Hematopoietic multipotent progenitor cell treated with erythropoietin and hydrocortisone succinate and interleukin-3 and kit ligand, for 8 days (in vitro differentiated cells): ENCODE data around the gene CAPN15.

Source experiments
- DNase-seq: peaks from one replicate; pipeline ENCODE4 v3.0.0-alpha.2; 2015

Gene CAPN15

GRCh38 chr16:563072-563644, 35.6 kb downstream of the CAPN15 start:
- no peak for DNase-seq

- no peak for DNase-seq
Observed at GRCh38 chr16:564690-565418, 37.3 kb downstream of the CAPN15 start.

- DNase-seq = peak; percentile 46
Observed at GRCh38 chr16:565419-566330, 38.2 kb downstream of the CAPN15 start.

GRCh38 chr16:566475-567372, 39.2 kb downstream of the CAPN15 start, which contains the start of gene NHLRC4:
NHLRC4 (plus strand) TSS chr16:567005; CDS start chr16:568048, 1,043 bp downstream.
- DNase-seq = peak; percentile 92

GRCh38 chr16:567373-568256, 40.1 kb downstream of the CAPN15 start:
- no peak for DNase-seq

GRCh38 chr16:568401-569258, 41.1 kb downstream of the CAPN15 start:
- DNase-seq = peak; percentile 93

- DNase-seq = peak; percentile 64
Observed at GRCh38 chr16:569445-570254, 42.1 kb downstream of the CAPN15 start, which contains the start of gene PIGQ. PIGQ (plus strand) TSS chr16:569968; CDS start chr16:574075, 4,107 bp downstream.

GRCh38 chr16:572865-573650, 45.5 kb downstream of the CAPN15 start:
- no peak for DNase-seq

GRCh38 chr16:574021-574760, 46.7 kb downstream of the CAPN15 start:
- no peak for DNase-seq

- DNase-seq = no peak
Observed at GRCh38 chr16:575354-576196, 48.1 kb downstream of the CAPN15 start.

- DNase-seq = no peak
Observed at GRCh38 chr16:576197-576822, 48.8 kb downstream of the CAPN15 start.

- DNase-seq = no peak
Observed at GRCh38 chr16:576823-577201, 49.3 kb downstream of the CAPN15 start.

- DNase-seq = no peak
Observed at GRCh38 chr16:577796-578195, 50.3 kb downstream of the CAPN15 start.

GRCh38 chr16:578232-578869, 50.8 kb downstream of the CAPN15 start:
- no peak for DNase-seq

GRCh38 chr16:578870-579405, 51.4 kb downstream of the CAPN15 start:
- peak; percentile 92 for DNase-seq
